CD4-positive, alpha-beta T cell treated with Interleukin-15 for 1 hour (primary cell): ENCODE data around the gene AQP4.

Experiments
- DNase-seq: peaks from one replicate; pipeline ENCODE4 v3.0.0-alpha.2; 2020

Gene AQP4

GRCh38 chr18:26865557-26865956 is at the start of gene AQP4:
Gene AQP4, minus strand, starts transcription at chr18:26865707. Its CDS starts 18 bp downstream, at chr18:26865689.
- no peak for DNase-seq

- no peak for DNase-seq
Observed at GRCh38 chr18:26911840-26912239, 46.3 kb upstream of the AQP4 start.

GRCh38 chr18:26909599-26910290 is 44.2 kb upstream of the AQP4 start:
- DNase-seq, result no peak

GRCh38 chr18:26908906-26909305 is 43.4 kb upstream of the AQP4 start:
- DNase-seq, result no peak

GRCh38 chr18:26902291-26902690 is 36.8 kb upstream of the AQP4 start:
- DNase-seq, result no peak

- DNase-seq, result no peak
Observed at GRCh38 chr18:26901020-26901419, 35.5 kb upstream of the AQP4 start.

- DNase-seq, result no peak
Observed at GRCh38 chr18:26894426-26894825, 28.9 kb upstream of the AQP4 start.

- no peak for DNase-seq
Observed at GRCh38 chr18:26893996-26894395, 28.5 kb upstream of the AQP4 start.

GRCh38 chr18:26888259-26888658 is 22.8 kb upstream of the AQP4 start:
- no peak for DNase-seq

GRCh38 chr18:26875040-26875654 is 9.6 kb upstream of the AQP4 start:
- DNase-seq, result no peak

GRCh38 chr18:26874283-26874682 is 8.8 kb upstream of the AQP4 start:
- no peak for DNase-seq

- no peak for DNase-seq
Observed at GRCh38 chr18:26869640-26870039, 4.1 kb upstream of the AQP4 start.

- DNase-seq, result no peak
Observed at GRCh38 chr18:26868968-26869586, 3.6 kb upstream of the AQP4 start.

- no peak for DNase-seq
Observed at GRCh38 chr18:26867471-26867870, 2.0 kb upstream of the AQP4 start.

GRCh38 chr18:26864658-26865057 is 849 bp downstream of the AQP4 start:
- DNase-seq, result no peak

- DNase-seq, result no peak
Observed at GRCh38 chr18:26863921-26864497, 1.5 kb downstream of the AQP4 start.

GRCh38 chr18:26863122-26863879 is 2.2 kb downstream of the AQP4 start:
- no peak for DNase-seq

GRCh38 chr18:26862084-26862483 is 3.4 kb downstream of the AQP4 start:
- DNase-seq, result no peak

GRCh38 chr18:26854292-26854881 is 11.1 kb downstream of the AQP4 start:
- no peak for DNase-seq

GRCh38 chr18:26853401-26853800 is 12.1 kb downstream of the AQP4 start:
- DNase-seq, result no peak

GRCh38 chr18:26843760-26844159 is 21.7 kb downstream of the AQP4 start:
- no peak for DNase-seq

GRCh38 chr18:26840965-26841364 is 24.5 kb downstream of the AQP4 start:
- DNase-seq, result no peak

GRCh38 chr18:26839609-26840008 is 25.9 kb downstream of the AQP4 start:
- DNase-seq, result no peak
